ENCODE results near the gene MSI2. TPM values are rescaled to one million over a fixed set of nuclear protein-coding genes. Genes with fewer than 3 reads are reported as not detected.

MSI2 gene
- total and polyA plus RNA-seq, 9 of the 15 experiments (the other 6 are each of a cell fraction or from before 2014, with no cell fraction given) = 4.6 to 61.8 (median 42.4) TPM

GRCh38 chr17:57670769-57671569, 414.6 kb downstream of the MSI2 start (continued):
- TF ChIP-seq E2F6 (IDR thresholded peaks at IDR 0.05; ENCODE audit: borderline replicate concordance in 1 of 2, extremely low read depth in 1 of 2, insufficient read depth in 1 of 2, insufficient read length in 1 of 2, low read depth in 1 of 2, low read length in 1 of 2, poor library complexity in 1 of 2, severe bottlenecking in 1 of 2) (no peak), NUFIP1 (IDR thresholded peaks at IDR 0.05; ENCODE audit: partially characterized antibody) (no peak), PHB2 (IDR thresholded peaks at IDR 0.05; ENCODE audit: low read depth) (no peak)

- Histone ChIP-seq H3K27me3 (ENCODE audit: control insufficient read depth in 2 of 2, insufficient read depth in 2 of 2, low read length in 2 of 2) (no peaks in the 10 kb centered on the region), H3K9me1 (ENCODE audit: control insufficient read depth, insufficient read depth, low read length) (no peaks in the 10 kb centered on the region), H3K27ac (ENCODE audit: extremely low read depth, low read depth, low read length) (no peak overlapping the region), H3K36me3 (ENCODE audit: control insufficient read depth, insufficient read depth, low read length) (peaks cover 5% of the 10 kb centered on the region; the same call in 1 of the 3 replicates), H4K20me1 (replicated peaks; ENCODE audit: control insufficient read depth, insufficient read depth, low read length) (peaks cover 3% of the 10 kb centered on the region; the same call in 1 of the 2 replicates), H2AFZ (ENCODE audit: low read depth, low read length) (no peak overlapping the region), H3K4me1 (replicated peaks in 1 of 2; ENCODE audit: control insufficient read depth in 2 of 2, insufficient read depth in 2 of 2, low read length in 2 of 2) (no peaks in the 10 kb centered on the region), H3K79me2 (ENCODE audit: control insufficient read depth, insufficient read depth, low read length) (no peaks in the 10 kb centered on the region), H3K4me3 (no peak overlapping the region), H3K9me3 (replicated peaks; ENCODE audit: control insufficient read depth, insufficient read depth, low read depth, low read length) (no peaks in the 10 kb centered on the region), H3K9ac (ENCODE audit: insufficient read depth in 1 of 2, low read depth in 2 of 2, low read length in 2 of 2) (no peak overlapping the region), H3K4me2 (ENCODE audit: insufficient read depth, low read length) (no peak overlapping the region)
- no TSS peak for BruUV-seq (replicated peaks)
- FAIRE-seq = peak; percentile 79
- ATAC-seq = peak; percentile 100
- WGBS (ENCODE audit: insufficient coverage, low coverage, missing lambda C conversion rate) = 45% methylated on average over 21 of the region's 21 CpGs
- CTCF ChIA-PET (ENCODE audit: low intra/inter-chr PET ratio) = interaction anchor here (0.6 to 2.5 kb wide), 4 partner anchors 74 to 543 kb away, joined by 3 to 12 read pairs (median 4); no protein-coding TSS in a partner anchor
- intact Hi-C loops (cut with micrococcal nuclease) (loop anchor here (2.0 to 5.0 kb wide), 5 partner anchors 73 to 545 kb away; no protein-coding TSS in a partner anchor), in situ Hi-C loops (cut with MboI) (no loop called here)
- peak; percentile 76 to 86 (median 82) for DNase-seq (ENCODE audit: extremely low read depth in 1 of 4, low spot score in 3 of 4)
- POLR2A ChIA-PET = interaction anchor here (0.6 to 0.7 kb wide), 3 partner anchors 114 to 539 kb away, joined by 3 read pairs; no protein-coding TSS in a partner anchor
- TF ChIP-seq RAD21 (CRISPR knock-in tag; conservative IDR thresholded peaks at IDR 0.05 in 1 of 2, IDR thresholded peaks at IDR 0.05 in 1 of 2) (peak; percentile 70 to 87), TAL1 (IDR thresholded peaks at IDR 0.05) (no peak), CTBP1 (IDR thresholded peaks at IDR 0.05; ENCODE audit: borderline replicate concordance) (0 out of 2 replicates have a peak, but pooled peaks have one; percentile 36), KLF16 (IDR thresholded peaks at IDR 0.05) (peak; percentile 54; the same call in 1 of the 2 replicates), NR2C1 (IDR thresholded peaks at IDR 0.05) (0 out of 2 replicates have a peak, but pooled peaks have one; percentile 16), NR2C1 (tag; IDR thresholded peaks at IDR 0.05) (no peak)
- TF ChIP-seq, protein P1, sequence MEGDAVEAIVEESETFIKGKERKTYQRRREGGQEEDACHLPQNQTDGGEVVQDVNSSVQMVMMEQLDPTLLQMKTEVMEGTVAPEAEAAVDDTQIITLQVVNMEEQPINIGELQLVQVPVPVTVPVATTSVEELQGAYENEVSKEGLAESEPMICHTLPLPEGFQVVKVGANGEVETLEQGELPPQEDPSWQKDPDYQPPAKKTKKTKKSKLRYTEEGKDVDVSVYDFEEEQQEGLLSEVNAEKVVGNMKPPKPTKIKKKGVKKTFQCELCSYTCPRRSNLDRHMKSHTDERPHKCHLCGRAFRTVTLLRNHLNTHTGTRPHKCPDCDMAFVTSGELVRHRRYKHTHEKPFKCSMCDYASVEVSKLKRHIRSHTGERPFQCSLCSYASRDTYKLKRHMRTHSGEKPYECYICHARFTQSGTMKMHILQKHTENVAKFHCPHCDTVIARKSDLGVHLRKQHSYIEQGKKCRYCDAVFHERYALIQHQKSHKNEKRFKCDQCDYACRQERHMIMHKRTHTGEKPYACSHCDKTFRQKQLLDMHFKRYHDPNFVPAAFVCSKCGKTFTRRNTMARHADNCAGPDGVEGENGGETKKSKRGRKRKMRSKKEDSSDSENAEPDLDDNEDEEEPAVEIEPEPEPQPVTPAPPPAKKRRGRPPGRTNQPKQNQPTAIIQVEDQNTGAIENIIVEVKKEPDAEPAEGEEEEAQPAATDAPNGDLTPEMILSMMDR (IDR thresholded peaks at IDR 0.05 in 2 of 3, conservative IDR thresholded peaks at IDR 0.05 in 1 of 3; ENCODE audit: insufficient read depth in 2 of 3, low read depth in 1 of 3, low read length in 3 of 3) = peak; percentile 88 to 92 (median 91)
- TF ChIP-seq, protein P2, sequence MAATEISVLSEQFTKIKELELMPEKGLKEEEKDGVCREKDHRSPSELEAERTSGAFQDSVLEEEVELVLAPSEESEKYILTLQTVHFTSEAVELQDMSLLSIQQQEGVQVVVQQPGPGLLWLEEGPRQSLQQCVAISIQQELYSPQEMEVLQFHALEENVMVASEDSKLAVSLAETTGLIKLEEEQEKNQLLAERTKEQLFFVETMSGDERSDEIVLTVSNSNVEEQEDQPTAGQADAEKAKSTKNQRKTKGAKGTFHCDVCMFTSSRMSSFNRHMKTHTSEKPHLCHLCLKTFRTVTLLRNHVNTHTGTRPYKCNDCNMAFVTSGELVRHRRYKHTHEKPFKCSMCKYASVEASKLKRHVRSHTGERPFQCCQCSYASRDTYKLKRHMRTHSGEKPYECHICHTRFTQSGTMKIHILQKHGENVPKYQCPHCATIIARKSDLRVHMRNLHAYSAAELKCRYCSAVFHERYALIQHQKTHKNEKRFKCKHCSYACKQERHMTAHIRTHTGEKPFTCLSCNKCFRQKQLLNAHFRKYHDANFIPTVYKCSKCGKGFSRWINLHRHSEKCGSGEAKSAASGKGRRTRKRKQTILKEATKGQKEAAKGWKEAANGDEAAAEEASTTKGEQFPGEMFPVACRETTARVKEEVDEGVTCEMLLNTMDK (IDR thresholded peaks at IDR 0.05; ENCODE audit: borderline replicate concordance, insufficient read depth, low read depth, low read length, poor library complexity, severe bottlenecking) = peak; percentile 71
Observed at GRCh38 chr17:57671667-57672632, 415.6 kb downstream of the MSI2 start.

Data from K562 (cell line).